Effector memory CD8-positive, alpha-beta T cell (primary cell): ENCODE measurements around the gene EVA1C.
A peak's percentile ranks its signal among the peaks of the same experiment; 100 is the strongest.
"Not testable (repeated sequence)": the region's sequence is repeated elsewhere in the genome, so short reads cannot be mapped to it uniquely, and the experiment has no call there.

Source experiments
- ATAC-seq: fragments of 150-1000 bp; cut with Tn5 transposase; replicated peaks from 2 replicates; pipeline ENCODE4 v1.10.0; 2021; ENCODE audit warnings: mild to moderate bottlenecking, moderate library complexity
- DNase-seq, 3 experiments: peaks; one replicate each; pipeline ENCODE4 v3.0.0; 2021
- H3K27ac Mint-ChIP-seq, 2 donors: one replicate each; pipeline ENCODE4 v1.8.0; 2022; ENCODE audit warnings: mild to moderate bottlenecking in 2 of 2, mixed read lengths in 2 of 2, moderate library complexity in 2 of 2
- H3K27me3 Mint-ChIP-seq, 2 donors: one replicate each; pipeline ENCODE4 v1.8.0; 2022; ENCODE audit warnings: mixed read lengths in 2 of 2
- H3K36me3 Mint-ChIP-seq: one replicate; pipeline ENCODE4 v1.8.0; 2022; ENCODE audit warnings: mild to moderate bottlenecking, moderate library complexity, mixed read lengths; ENCODE audit not compliant: insufficient read depth
- H3K4me1 Mint-ChIP-seq, 2 donors: one replicate each; pipeline ENCODE4 v1.8.0; 2022; ENCODE audit warnings: low read depth in 2 of 2, mixed read lengths in 2 of 2
- H3K4me3 Mint-ChIP-seq, 2 donors: one replicate each; pipeline ENCODE4 v1.8.0; 2022; ENCODE audit warnings: mild to moderate bottlenecking in 2 of 2, mixed read lengths in 2 of 2, moderate library complexity in 2 of 2
- H3K9me3 Mint-ChIP-seq, 2 donors: one replicate each; pipeline ENCODE4 v1.8.0; 2022; ENCODE audit warnings: mixed read lengths in 2 of 2

Gene EVA1C

DNA sequence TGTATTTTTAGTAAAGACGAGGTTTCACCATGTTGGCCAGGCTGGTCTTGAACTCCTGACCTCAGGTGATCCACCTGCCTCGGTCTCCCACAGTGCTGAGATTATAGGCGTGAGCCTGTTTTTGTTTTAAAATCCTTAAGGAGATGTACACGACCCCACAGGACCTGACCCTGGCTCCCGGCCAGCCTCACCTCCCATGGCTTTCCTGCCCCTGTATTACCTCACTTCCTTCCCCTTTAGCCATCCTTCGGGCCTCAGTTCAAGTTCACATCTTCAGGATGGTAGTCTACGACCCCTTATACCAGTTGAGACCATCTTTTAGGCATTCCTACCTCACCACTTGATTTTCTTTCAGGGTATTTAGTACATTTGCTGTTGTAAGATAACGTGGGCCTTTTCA lies 136.5 kb downstream of the EVA1C start:
- peaks cover 7 to 10% of the 10 kb centered on the region in 2 donors for H3K4me1 Mint-ChIP-seq
- H3K27ac Mint-ChIP-seq = no peak overlapping the region
- H3K4me3 Mint-ChIP-seq = no peak overlapping the region
- H3K27me3 Mint-ChIP-seq = no peaks in the 10 kb centered on the region
- DNase-seq (no peak), ATAC-seq (no peak)
- no peaks in the 10 kb centered on the region for H3K36me3 Mint-ChIP-seq
- no peaks in the 10 kb centered on the region for H3K9me3 Mint-ChIP-seq

GRCh38 chr21:32549440-32549839 lies 136.9 kb downstream of the EVA1C start:
- Mint-ChIP-seq H3K9me3 (no peaks in the 10 kb centered on the region), H3K27me3 (no peaks in the 10 kb centered on the region), H3K4me1 (peaks cover 7 to 10% of the 10 kb centered on the region in 2 donors), H3K4me3 (no peak overlapping the region), H3K27ac (no peak overlapping the region), H3K36me3 (no peaks in the 10 kb centered on the region)
- DNase-seq = no peak
- no peak for ATAC-seq

GRCh38 chr21:32549886-32550285 lies 137.4 kb downstream of the EVA1C start:
- Mint-ChIP-seq H3K36me3 (peaks cover 2% of the 10 kb centered on the region), H3K9me3 (no peaks in the 10 kb centered on the region), H3K4me3 (no peak overlapping the region), H3K27me3 (no peaks in the 10 kb centered on the region), H3K27ac (peak overlapping the region in 1 of 2 donors; percentile 39), H3K4me1 (peaks cover 7 to 14% of the 10 kb centered on the region in 2 donors)
- no peak for ATAC-seq
- no peak for DNase-seq

- H3K9me3 Mint-ChIP-seq = no peaks in the 10 kb centered on the region
- H3K27me3 Mint-ChIP-seq = no peaks in the 10 kb centered on the region
- H3K27ac Mint-ChIP-seq = no peak overlapping the region
- peaks cover 10 to 11% of the 10 kb centered on the region in 2 donors for H3K4me1 Mint-ChIP-seq
- H3K36me3 Mint-ChIP-seq = peaks cover 6% of the 10 kb centered on the region
- DNase-seq (no peak), ATAC-seq (no peak)
- no peak overlapping the region for H3K4me3 Mint-ChIP-seq
These were observed 142.5 kb downstream of the EVA1C start for GRCh38 chr21:32554832-32555638.

GRCh38 chr21:32558106-32558505 lies 145.6 kb downstream of the EVA1C start:
- peaks cover 10 to 14% of the 10 kb centered on the region in 2 donors for H3K4me1 Mint-ChIP-seq
- ATAC-seq (no peak), DNase-seq (no peak)
- H3K27me3 Mint-ChIP-seq = no peaks in the 10 kb centered on the region
- peaks cover 9% of the 10 kb centered on the region for H3K36me3 Mint-ChIP-seq
- peak overlapping the region; percentile 15 to 24 for H3K27ac Mint-ChIP-seq
- H3K4me3 Mint-ChIP-seq = no peak overlapping the region
- no peaks in the 10 kb centered on the region for H3K9me3 Mint-ChIP-seq

DNA sequence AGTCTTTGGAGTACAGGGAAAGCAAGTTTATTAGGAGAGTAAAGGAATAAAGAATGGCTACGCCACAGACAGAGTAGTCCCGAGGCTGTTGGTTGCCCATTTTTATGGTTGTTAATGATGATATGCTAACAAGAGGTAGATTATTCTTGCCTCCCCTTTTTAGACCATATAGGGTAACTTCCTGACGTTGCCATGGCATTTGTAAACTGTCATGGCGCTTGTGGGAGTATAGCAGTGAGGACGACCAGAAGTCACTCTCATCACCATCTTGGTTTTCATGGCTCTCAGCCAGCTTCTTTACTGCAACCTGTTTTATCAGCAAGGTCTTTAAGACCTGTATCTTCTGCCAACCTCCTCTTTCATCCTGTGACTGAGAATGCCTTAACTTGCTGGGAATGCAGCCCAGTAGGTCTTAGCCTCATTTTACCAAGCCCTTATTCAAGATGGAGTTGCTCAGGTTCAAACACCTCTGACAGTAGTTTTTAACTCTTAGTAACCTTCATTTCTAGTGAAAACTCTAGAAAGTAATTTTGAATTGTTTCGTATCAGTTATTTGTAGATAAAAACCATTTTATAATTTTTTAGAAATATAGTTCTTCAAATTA lies 146.6 kb downstream of the EVA1C start:
- Mint-ChIP-seq H3K4me1 (peaks cover 10 to 14% of the 10 kb centered on the region in 2 donors), H3K27ac (no peak overlapping the region), H3K27me3 (no peaks in the 10 kb centered on the region), H3K36me3 (peaks cover 12% of the 10 kb centered on the region), H3K4me3 (no peak overlapping the region), H3K9me3 (no peaks in the 10 kb centered on the region)
- DNase-seq (no peak), ATAC-seq (no peak)

DNA sequence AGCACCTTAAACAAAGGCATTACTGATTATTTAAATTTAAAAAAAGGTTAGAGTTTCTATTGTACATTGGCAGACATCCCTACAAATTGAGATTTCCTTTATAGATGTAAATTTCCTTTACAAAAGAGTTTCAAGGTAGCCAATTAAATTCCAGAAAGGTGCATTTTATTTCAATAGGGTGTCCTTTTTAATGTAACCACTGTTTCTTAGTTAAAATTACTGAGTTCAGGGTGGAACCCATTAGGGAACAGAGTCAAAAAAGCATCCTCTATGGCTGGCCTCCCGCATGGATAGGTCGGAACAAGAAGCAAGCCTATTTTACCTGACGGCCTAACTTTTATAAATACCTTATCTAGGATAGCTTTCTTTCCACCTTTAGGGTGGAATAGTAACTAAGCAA lies 148.4 kb downstream of the EVA1C start:
- no peaks in the 10 kb centered on the region for H3K27me3 Mint-ChIP-seq
- no peak for DNase-seq
- H3K4me3 Mint-ChIP-seq = no peak overlapping the region
- peaks cover 0 to 6% of the 10 kb centered on the region in 2 donors for H3K9me3 Mint-ChIP-seq
- H3K4me1 Mint-ChIP-seq = peaks cover 8 to 10% of the 10 kb centered on the region in 2 donors
- H3K27ac Mint-ChIP-seq = no peak overlapping the region
- peaks cover 8% of the 10 kb centered on the region for H3K36me3 Mint-ChIP-seq
- ATAC-seq = no peak

DNA sequence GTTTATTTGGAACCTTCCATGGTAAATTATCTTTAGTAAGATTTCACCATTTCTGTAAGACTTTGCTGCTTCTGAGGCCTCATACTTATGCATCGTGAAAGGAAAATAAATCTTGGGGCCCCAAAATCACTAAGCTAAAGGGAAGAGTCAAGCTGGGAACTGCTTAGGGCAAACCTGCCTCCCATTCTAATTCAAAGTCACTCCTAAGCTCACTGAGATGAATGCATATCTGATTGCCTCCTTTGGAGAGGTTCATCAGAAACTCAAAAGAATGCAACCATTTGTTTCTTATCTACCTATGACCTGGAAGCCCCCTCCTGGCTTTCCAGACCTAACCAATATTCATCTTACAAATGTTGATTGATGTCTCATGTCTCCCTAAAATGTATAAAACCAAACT lies 149.0 kb downstream of the EVA1C start:
- not testable (repeated sequence) for ATAC-seq, H3K4me3 Mint-ChIP-seq, DNase-seq, H3K4me1 Mint-ChIP-seq, H3K9me3 Mint-ChIP-seq, H3K27me3 Mint-ChIP-seq
- Mint-ChIP-seq H3K27ac (peak overlapping the region; percentile 32 to 44), H3K36me3 (peaks cover 10% of the 10 kb centered on the region)

DNA sequence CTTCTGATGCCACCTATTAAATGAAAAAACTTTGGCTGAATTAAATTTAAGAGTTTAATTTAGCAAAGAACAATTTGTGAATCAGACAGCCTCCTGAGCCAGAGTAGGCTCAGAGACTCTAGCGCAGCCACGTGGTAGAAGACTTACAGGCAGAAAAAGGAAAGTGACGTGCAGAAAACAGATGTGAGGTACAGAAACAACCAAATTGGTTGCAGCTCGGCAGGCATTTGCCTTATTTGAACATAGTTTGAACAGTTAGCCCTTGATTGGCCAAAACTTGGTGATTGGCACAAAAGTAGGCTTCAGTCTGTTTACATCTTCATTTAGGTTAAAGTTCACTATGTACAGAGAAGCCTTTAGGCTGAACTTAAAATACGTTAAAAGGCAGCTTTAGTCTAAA lies 149.9 kb downstream of the EVA1C start:
- peaks cover 4 to 8% of the 10 kb centered on the region in 2 donors for H3K4me1 Mint-ChIP-seq
- no peaks in the 10 kb centered on the region for H3K27me3 Mint-ChIP-seq
- H3K4me3 Mint-ChIP-seq = no peak overlapping the region
- peak overlapping the region in 1 of 2 donors; percentile 35 for H3K27ac Mint-ChIP-seq
- peaks cover 13% of the 10 kb centered on the region for H3K36me3 Mint-ChIP-seq
- no peak for DNase-seq
- H3K9me3 Mint-ChIP-seq = peaks cover 0 to 6% of the 10 kb centered on the region in 2 donors
- ATAC-seq = peak; percentile 32

DNA sequence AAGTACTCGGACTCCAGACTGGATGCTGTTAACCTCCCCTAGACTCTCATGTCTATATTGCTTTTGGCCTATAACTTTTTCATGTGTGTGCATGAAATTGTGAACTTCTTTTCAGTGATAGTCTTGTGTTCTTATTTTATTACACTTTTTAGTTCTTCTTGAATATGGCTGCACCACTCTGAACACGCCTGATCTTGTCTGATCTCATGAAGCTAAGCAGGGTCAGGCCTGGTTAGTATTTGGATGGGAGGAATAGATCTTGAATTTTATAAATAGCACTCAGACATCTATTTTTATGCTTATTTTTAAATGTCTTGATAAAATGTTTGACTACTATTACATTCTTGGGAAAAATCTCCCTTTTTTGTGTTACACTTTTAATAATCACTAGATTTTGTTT lies 150.4 kb downstream of the EVA1C start:
- Mint-ChIP-seq H3K4me1 (peaks cover 2 to 10% of the 10 kb centered on the region in 2 donors), H3K36me3 (peaks cover 15% of the 10 kb centered on the region), H3K9me3 (peaks cover 0 to 6% of the 10 kb centered on the region in 2 donors), H3K27me3 (no peaks in the 10 kb centered on the region), H3K4me3 (no peak overlapping the region), H3K27ac (peak overlapping the region in 1 of 2 donors; percentile 35)
- no peak for DNase-seq
- no peak for ATAC-seq
